H1 (cell line): Measurements from ENCODE around the gene SLC9A4. TPM values are rescaled to one million over a fixed set of nuclear protein-coding genes. Genes with fewer than 3 reads are reported as not detected.

ENCODE experiments used
- FOSL1 ChIP-seq: IDR thresholded peaks from 2 replicates; pipeline ENCODE4 v1.6.1; 2011; ENCODE audit warnings: mild to moderate bottlenecking, low read depth, low read length, moderate library complexity; ENCODE audit not compliant: insufficient read depth
- RFX5 ChIP-seq: IDR thresholded peaks from 2 replicates; pipeline ENCODE4 v1.6.1; 2011; ENCODE audit warnings: low read depth, low read length, improper control_type of control experiment, borderline replicate concordance
- SP4 ChIP-seq: IDR thresholded peaks from 2 replicates; pipeline ENCODE4 v1.6.1; 2012; ENCODE audit warnings: low read length, inconsistent platforms
- SRF ChIP-seq: IDR thresholded peaks from 2 replicates; pipeline ENCODE4 v1.6.1; 2011; ENCODE audit warnings: mild to moderate bottlenecking, low read depth, low read length, moderate library complexity
- polyA plus RNA-seq, 7 experiments: library from polyadenylated mRNA; depleted of rRNA in 3 of 7; stranded (reverse) in 5 of 7; unstranded in 2 of 7; fragments of >200 nt in 5 of 7; fragments of 200-250 nt in 2 of 7; gene quantifications; 1 replicate in 5 of 7; 2 replicates in 1 of 7; 4 replicates in 1 of 7; pipeline versions ENCODE4 v1.2.1 to v1.2.3, GENCODE V29; 2011 to 2013; ENCODE audit warnings: missing spikeins in 2 of 7, mixed read lengths in 2 of 7
- total RNA-seq: library from RNA; stranded (reverse); fragmentation: NEBNext Ultra II Directional; extraction: Animal tissue kit (Norgen Biotek cat#: 25700); gene quantifications from 2 replicates; pipeline ENCODE4 v1.2.1, GENCODE V29; 2021

Gene SLC9A4
- total and polyA plus RNA-seq, 2 of the 8 experiments (the other 6 are each of a cell fraction or from before 2014, with no cell fraction given) = not detected

DNA sequence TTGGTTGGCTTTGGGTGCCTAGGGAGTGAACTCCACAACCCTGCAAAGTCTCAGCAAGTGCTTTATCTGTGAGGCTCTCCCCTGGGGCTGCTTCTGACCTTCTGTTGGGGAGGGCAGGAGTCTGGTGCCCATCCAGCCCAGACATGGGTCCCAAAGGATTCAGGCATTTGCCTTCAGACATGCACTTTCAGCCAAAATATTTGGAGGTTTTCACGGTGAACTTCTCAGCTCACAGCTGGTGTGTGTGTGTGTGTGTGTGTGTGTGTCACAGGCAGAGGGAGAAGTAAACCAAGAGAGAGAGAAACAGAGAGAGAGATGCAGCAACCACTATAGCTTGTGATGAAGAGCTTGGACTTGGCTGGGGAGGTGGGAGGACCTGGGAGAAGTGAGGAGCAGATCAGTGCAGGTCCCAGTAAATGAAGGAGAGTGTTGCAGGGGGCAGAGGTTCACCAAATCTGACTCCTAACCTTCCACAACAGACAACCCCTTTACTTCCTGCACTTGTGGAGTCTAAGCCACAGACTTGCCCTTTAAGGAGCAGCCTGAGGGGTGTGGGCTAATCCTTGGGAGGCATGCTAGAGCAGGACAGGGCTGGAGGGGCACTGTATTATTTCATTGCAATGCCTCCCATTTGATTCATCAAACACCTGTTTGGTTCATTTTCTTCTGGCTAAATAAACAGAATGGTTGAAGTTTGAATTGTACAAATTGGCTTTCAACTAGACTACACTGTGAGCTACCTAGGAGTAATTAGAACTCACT is 14.1 kb downstream of the SLC9A4 start (continued):
- TF ChIP-seq SRF = no peak
- TF ChIP-seq RFX5 = no peak
- TF ChIP-seq FOSL1 = no peak
- TF ChIP-seq SP4 = no peak
